ENCODE results near the gene ENTPD1. TPM values are rescaled to one million over a fixed set of nuclear protein-coding genes. Genes with fewer than 3 reads are reported as not detected.

The ENTPD1 gene
- total and polyA plus RNA-seq, 2 experiments from 2014 or later, result 0.95 to 1.6 TPM

DNA sequence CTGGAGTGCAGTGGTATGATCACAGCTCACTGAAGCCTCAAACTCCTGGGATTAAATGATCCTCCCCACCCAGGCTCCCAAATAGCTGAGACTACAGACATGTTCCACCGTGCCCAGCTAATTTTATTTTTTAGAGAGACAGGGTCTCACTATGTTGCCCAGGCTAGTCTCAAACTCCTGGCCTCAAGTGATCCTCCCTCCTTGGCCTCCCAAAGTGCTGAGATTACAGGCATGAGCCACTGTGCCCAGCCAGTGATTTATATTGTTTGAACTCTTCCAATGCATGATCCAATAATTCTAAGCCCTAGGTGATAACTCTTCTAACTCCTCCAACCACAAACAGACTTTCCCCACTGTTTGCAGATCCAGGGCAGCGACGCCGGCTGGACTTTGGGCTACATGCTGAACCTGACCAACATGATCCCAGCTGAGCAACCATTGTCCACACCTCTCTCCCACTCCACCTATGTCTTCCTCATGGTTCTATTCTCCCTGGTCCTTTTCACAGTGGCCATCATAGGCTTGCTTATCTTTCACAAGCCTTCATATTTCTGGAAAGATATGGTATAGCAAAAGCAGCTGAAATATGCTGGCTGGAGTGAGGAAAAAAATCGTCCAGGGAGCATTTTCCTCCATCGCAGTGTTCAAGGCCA is 110.0 kb downstream of the ENTPD1 start:
- no peaks in the 10 kb centered on the region for H3K4me1 ChIP-seq (ENCODE audit: low read depth)
- no peak overlapping the region for H3K4me3 ChIP-seq
- no peak for DNase-seq (ENCODE audit: low read depth in 1 of 2, low spot score in 1 of 2)
- H3K27me3 ChIP-seq, result no peaks in the 10 kb centered on the region
- H3K9me3 ChIP-seq (ENCODE audit: low read depth), result no peaks in the 10 kb centered on the region
- H3K36me3 ChIP-seq, result no peaks in the 10 kb centered on the region
- TF ChIP-seq, protein P1, sequence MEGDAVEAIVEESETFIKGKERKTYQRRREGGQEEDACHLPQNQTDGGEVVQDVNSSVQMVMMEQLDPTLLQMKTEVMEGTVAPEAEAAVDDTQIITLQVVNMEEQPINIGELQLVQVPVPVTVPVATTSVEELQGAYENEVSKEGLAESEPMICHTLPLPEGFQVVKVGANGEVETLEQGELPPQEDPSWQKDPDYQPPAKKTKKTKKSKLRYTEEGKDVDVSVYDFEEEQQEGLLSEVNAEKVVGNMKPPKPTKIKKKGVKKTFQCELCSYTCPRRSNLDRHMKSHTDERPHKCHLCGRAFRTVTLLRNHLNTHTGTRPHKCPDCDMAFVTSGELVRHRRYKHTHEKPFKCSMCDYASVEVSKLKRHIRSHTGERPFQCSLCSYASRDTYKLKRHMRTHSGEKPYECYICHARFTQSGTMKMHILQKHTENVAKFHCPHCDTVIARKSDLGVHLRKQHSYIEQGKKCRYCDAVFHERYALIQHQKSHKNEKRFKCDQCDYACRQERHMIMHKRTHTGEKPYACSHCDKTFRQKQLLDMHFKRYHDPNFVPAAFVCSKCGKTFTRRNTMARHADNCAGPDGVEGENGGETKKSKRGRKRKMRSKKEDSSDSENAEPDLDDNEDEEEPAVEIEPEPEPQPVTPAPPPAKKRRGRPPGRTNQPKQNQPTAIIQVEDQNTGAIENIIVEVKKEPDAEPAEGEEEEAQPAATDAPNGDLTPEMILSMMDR (IDR thresholded peaks at IDR 0.05; ENCODE audit: low read depth, low read length), result no peak
- H3K27ac ChIP-seq, result no peak overlapping the region

DNA sequence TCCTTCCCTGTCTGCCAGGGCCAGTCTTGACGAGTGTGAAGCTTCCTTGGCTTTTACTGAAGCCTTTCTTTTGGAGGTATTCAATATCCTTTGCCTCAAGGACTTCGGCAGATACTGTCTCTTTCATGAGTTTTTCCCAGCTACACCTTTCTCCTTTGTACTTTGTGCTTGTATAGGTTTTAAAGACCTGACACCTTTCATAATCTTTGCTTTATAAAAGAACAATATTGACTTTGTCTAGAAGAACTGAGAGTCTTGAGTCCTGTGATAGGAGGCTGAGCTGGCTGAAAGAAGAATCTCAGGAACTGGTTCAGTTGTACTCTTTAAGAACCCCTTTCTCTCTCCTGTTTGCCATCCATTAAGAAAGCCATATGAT is 110.5 kb downstream of the ENTPD1 start:
- H3K27me3 ChIP-seq, result no peaks in the 10 kb centered on the region
- H3K9me3 ChIP-seq (ENCODE audit: low read depth), result no peaks in the 10 kb centered on the region
- no peak overlapping the region for H3K27ac ChIP-seq
- H3K36me3 ChIP-seq, result no peaks in the 10 kb centered on the region
- H3K4me1 ChIP-seq (ENCODE audit: low read depth), result no peaks in the 10 kb centered on the region
- TF ChIP-seq, protein P1 (IDR thresholded peaks at IDR 0.05; ENCODE audit: low read depth, low read length), result no peak
- no peak for DNase-seq (ENCODE audit: low read depth in 1 of 2, low spot score in 1 of 2)
- no peak overlapping the region for H3K4me3 ChIP-seq

- TF ChIP-seq, protein P1 (IDR thresholded peaks at IDR 0.05; ENCODE audit: low read depth, low read length), result no peak
- no peaks in the 10 kb centered on the region for H3K4me1 ChIP-seq (ENCODE audit: low read depth)
- no peaks in the 10 kb centered on the region for H3K27me3 ChIP-seq
- H3K27ac ChIP-seq, result no peak overlapping the region
- H3K9me3 ChIP-seq (ENCODE audit: low read depth), result no peaks in the 10 kb centered on the region
- no peak overlapping the region for H3K4me3 ChIP-seq
- H3K36me3 ChIP-seq, result no peaks in the 10 kb centered on the region
- no peak for DNase-seq (ENCODE audit: low read depth in 1 of 2, low spot score in 1 of 2)
Observed at GRCh38 chr10:95867866-95868265, 111.9 kb downstream of the ENTPD1 start.

- TF ChIP-seq, protein P1 (IDR thresholded peaks at IDR 0.05; ENCODE audit: low read depth, low read length), result no peak
- H3K36me3 ChIP-seq, result peaks cover 7% of the 10 kb centered on the region
- no peak for DNase-seq (ENCODE audit: low read depth in 1 of 2, low spot score in 1 of 2)
Observed at GRCh38 chr10:95872158-95872711, 116.3 kb downstream of the ENTPD1 start.

GRCh38 chr10:95873139-95873538 is 117.2 kb downstream of the ENTPD1 start:
- no peak overlapping the region for H3K4me3 ChIP-seq
- no peaks in the 10 kb centered on the region for H3K9me3 ChIP-seq (ENCODE audit: low read depth)
- H3K4me1 ChIP-seq (ENCODE audit: low read depth), result no peaks in the 10 kb centered on the region
- peaks cover 7% of the 10 kb centered on the region for H3K36me3 ChIP-seq
- no peak for DNase-seq (ENCODE audit: low read depth in 1 of 2, low spot score in 1 of 2)
- H3K27me3 ChIP-seq, result no peaks in the 10 kb centered on the region
- no peak overlapping the region for H3K27ac ChIP-seq
- TF ChIP-seq, protein P1 (IDR thresholded peaks at IDR 0.05; ENCODE audit: low read depth, low read length), result no peak

More at GRCh38 chr10:95872158-95872711, 116.3 kb downstream of the ENTPD1 start:
- Histone ChIP-seq H3K27ac (no peak overlapping the region), H3K4me3 (no peak overlapping the region), H3K9me3 (ENCODE audit: low read depth) (no peaks in the 10 kb centered on the region), H3K27me3 (no peaks in the 10 kb centered on the region), H3K4me1 (ENCODE audit: low read depth) (no peaks in the 10 kb centered on the region)

Measured in cardiac muscle cell (in vitro differentiated cells and primary cell).